ENCODE results near the gene DENND5A.
"Not testable (repeated sequence)": the region's sequence is repeated elsewhere in the genome, so short reads cannot be mapped to it uniquely, and the experiment has no call there.

Gene DENND5A

DNA sequence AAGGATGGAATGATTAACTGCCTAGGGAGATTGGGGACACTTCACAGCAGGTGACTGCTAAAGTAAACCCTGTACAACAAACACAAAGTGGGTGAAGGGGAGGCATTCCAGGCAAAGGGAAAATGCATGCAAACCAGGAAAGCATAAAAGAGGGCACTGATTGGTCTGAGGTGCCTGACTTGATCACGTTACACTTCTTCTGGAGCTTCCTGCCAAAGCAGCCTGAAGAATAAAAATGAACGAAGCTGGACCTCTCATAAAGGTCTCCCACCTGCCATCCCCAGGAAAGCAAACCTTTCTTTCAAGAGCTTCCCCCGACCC, 127.1 kb downstream of the DENND5A start:
- DNase-seq (ENCODE audit: low spot score): no peak

DNA sequence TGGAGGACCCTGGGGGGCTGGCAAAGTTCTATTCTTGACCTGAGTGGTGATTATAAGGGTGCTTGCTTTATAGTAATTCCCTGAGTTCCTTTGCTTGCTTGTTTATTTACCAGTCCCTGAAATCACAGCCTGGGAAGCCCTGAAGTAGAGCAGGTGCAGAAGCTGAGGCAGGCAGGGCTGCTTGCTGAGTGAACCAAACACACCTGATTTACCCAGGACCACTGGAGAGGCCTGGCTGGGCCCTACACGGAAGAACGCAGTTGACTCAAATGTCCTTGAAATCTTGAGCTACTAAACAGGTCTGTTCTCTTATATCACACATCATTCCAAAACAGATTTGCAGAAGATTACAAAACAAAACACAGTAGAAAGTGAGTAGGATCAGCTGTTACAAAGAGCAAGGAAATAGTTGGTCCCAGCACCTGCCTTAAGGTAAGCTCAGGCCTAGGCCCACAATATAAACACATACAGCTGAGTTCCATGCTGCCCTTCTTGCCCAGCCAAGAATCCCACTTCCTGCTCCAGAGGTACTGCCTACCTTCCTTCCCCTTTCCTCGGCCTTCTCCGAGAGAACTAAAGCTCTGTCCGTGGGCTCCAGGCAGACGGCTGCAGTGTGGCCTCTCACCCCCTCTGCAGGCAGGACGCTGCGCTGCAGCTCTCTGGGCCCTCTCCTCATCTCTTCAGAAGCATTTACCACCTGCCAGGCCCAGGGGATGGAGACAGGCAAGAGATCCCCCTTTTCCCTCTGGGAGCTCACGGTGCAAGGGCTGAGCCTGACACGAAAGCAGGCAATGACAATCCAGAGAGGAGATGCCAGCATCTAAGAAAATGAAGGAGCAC, 127.6 kb downstream of the DENND5A start:
- DNase-seq (ENCODE audit: low spot score): peak; percentile 77

DNA sequence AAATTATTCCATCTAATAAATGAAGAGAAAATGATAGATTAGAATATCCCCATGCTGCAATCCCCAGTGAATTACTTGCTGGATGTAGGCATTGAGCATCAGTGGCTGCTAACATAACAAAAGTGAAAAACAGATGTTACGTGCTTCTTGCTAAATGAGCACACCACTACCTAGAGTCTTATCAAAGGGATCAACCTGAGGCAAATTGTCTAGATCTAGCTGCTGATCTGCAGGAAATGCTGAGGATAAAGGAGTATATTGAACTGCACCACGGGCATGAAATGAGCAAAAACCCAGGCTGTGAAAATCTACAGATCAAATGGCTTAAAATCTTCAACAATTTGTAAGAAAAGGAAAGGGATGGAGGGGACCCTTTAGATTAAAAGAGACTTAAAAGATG, 128.4 kb downstream of the DENND5A start:
- DNase-seq (ENCODE audit: low spot score): no peak

DNA sequence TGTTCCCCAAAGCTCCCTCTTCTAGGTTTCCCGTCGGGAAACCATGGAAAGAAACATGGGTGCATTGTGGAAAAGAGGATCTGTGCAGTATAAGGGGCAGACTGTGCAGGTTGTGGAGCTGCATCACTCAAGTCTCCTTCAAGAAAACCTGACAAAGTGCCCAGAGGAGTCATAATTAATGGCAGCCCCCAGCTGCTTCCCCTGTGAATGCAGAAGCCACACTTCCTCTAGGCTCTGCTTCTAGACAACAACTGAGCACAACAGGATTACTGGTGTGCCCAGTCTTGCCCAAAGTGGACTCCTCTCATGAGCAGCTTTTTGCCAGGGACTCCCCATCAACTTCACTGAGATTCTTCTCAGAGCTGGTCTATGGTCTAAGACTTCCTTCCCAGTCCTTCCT, 131.2 kb downstream of the DENND5A start:
- DNase-seq (ENCODE audit: low spot score): no peak

DNA sequence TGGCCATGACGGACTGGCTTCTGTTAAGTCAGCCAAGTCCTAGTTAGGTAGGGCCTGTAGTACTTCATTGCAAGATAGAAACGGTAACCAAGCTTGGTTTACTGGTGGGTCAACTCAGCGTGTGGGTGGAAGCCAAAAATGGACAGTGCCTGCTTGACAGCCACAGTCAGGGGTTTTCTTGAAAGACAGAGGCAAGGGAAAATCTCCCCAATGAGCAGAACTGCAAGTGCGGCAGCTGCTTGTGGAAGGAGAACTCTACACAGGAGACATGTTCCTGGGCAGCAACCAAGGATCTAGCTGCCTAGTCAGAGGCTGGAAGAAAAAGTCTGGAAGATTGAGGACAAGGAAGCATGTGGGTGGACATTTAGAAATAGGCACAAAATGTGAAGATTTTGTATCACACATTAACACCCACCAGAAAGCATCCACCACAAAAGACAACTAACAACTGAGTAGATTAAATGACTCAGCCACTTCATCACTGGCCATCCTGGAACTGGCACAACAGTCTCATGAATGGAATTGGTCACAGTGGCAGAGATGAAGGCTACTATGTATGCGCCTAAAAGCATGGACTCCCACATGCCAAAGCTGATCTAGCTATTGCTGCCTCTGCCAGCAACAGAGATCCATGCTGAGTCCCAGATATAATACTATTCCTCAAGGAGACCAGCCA, 132.8 kb downstream of the DENND5A start:
- DNase-seq (ENCODE audit: low spot score): no peak

DNA sequence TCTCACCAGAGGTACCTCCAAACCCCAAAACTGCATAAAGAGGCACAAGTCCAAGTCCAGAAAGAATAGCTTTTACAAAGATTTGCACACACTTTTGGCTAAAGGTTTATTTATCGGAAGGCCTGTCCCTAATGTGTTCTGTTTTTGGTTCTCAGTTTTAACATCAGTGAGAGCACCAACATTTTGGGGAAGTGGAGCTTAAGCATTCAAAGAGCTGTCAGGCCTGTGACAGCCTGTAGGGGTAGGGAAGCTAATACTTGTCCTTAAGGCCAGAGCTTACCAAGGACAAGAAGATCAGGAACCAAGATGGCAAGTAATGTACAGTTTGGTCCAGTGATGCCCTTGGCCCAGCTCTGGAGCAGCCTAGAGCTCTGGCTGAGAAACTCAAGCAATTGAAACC, 134.9 kb downstream of the DENND5A start:
- no peak for DNase-seq (ENCODE audit: low spot score)

DNA sequence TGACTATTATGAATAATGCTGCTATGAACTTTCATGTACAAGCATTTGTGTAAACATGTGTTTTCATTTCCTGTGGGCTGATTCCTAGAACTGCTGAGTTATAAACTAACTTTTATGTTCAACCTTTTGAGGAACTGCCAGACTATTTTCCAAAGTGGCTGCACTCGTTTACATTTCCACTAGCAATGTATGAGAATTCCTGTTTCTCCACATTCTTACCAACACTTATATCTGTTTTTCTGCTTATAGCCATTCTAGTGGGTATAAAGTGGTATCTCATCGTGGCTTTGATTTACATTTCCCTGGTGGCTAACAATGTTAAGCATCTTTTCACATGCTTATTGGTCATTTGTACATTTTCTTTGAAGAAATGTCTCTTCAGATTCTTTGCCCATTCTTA, 138.5 kb downstream of the DENND5A start:
- DNase-seq (ENCODE audit: low spot score): no peak

DNA sequence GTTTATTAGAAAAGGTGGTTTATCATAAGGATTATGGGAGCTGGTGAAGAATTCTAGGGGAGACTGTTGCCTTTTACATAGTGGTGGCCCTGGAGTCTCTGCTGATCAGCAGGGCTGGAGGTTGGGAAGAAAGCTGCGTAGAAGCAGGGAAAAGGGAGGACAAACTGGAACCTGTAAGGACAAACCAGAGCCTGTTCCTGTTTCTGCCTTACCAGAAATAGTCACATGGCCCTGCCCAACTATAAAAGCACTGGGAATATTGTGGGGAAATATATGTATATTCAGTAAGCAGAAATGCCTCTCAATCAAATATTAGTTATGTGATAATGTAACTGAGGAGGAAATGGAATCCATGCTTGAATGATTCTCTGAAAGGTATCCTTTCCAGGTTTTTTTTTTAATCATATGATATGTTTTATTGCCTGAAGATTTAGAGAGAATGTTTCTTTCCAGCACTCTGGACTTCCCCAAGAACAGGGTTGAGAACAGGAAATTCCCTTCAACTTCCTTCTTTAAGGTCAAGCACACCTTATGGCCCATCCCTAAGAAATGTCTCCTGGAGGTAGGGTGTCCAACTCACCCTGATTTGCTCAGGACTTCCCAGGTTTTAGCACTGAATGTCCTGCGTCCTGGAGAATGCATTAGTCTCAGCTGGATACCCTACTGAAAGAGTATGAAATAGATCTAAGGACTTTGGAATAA, 139.8 kb downstream of the DENND5A start:
- no peak for DNase-seq (ENCODE audit: low spot score)

DNA sequence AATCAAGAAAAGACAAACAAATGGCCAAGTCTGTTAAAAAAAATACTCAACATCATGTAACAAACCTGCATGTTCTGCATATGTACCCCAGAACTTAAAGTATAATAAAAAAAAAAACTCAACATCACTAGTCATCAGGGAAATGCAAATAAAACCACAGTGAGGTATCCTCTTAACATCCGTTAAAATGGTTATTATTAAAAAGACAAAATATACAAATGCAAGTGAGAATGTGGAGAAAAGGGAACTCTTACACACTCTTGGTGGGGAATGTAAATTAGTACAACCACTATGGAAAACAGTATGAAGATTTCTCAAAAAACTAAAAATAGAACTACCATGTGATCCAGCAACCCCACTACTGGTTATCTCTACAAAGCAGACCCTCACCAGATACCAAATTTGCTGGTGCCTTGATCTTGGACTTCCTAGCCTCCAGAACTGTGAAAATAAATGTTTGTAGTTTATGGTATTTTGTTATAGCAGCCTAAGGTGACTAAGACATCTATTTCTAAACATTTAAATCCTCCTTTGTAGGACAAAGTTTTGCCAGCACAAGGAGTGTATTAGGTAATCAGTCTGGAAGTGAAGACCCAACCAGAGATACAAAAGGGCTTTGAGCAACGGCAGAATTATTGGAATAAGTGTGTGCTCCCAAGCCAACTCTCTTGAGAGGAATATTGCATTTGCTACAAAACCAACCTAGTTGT, 141.4 kb downstream of the DENND5A start:
- DNase-seq (ENCODE audit: low spot score): no peak

DNA sequence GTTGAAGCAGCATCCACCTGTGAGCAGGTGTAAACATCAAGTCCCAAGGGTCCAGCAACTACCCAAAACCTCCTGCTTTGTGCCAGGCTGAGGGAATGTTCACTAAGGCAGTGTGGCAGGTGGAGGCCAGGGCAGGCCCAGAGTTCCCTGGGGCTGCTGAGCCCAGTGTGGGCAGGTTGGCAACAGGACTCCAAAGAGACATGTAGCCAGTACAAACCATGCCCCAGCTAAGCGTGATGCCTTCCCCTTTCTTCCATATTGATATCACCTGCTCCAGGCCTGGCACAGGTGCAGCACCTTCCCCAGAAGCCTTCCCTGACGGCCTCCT, 143.7 kb downstream of the DENND5A start:
- DNase-seq (ENCODE audit: low spot score): no peak

DNA sequence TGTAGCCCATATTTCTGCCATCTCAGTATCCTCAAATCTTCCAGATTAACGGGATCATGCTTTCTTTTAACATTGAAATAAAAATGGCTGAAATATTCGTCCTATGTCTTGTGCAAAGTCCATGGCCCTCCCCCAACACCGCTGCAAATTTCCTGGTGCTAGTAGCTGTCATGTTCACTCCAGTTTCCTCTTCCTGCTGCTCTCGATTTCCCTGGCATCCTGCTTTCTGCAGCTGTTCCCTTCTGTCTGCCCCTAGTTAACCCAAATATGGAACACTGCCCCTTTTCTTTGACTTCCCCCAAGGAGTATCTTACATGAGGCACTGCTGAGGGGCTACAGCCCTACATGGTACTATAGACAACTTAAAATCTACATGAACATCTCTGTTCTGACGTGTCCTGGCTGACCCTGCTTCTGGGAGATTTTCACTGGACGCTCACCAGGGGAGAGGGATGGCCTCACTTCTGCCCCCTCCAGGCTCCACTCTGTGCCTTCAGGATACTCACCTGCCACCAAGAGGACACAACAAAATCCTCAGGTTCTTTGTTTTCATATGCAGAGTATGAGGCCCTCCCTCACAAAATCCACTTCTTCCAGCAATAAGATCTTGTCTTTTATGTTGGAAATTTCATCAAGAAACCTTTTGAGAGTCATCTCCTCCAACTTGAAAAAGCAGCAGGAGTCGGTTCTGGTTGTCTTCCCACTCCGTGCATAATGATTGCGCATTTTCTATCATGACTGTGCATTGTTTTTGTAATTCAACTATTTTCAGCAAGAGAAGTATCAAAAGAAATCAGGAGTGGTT, 144.3 kb downstream of the DENND5A start:
- DNase-seq (ENCODE audit: low spot score): peak; percentile 34

DNA sequence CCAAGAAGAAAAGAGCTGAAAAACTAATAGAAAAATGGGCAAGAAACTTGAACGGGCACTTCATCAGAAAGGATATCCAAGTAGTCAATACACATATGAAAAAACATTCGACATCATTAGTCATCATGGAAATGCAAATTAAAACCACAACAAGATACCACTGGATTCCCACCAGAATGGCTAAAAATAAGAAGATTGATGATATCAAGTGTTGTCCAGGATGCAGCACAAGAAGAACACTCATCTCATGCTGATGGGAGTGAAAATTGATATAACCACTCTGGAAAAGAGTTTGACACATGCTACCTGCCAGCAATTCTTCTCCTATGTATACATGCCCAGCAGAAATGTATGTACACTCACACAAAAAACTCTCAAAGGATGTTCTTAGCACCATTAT, 146.9 kb downstream of the DENND5A start:
- DNase-seq (ENCODE audit: low spot score): no peak

DNA sequence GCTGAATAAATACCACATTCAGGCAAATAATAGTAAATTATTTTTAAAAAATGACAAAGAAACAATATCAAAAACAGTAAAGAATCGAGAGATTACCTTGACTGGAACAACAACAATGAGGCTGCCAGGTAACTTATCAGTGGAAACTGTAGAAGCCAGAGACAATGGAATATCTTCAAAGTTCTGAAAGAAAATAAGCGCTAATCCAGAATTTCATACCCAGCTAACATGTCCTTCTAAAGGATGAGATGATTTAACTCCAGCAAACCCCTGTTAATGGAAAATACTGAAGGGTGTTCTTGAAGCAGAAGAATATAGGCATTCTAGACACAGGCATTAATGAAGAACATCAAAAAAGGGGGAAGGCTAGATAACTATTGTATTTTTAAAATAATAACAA, 153.1 kb downstream of the DENND5A start:
- DNase-seq (ENCODE audit: low spot score): no peak

DNA sequence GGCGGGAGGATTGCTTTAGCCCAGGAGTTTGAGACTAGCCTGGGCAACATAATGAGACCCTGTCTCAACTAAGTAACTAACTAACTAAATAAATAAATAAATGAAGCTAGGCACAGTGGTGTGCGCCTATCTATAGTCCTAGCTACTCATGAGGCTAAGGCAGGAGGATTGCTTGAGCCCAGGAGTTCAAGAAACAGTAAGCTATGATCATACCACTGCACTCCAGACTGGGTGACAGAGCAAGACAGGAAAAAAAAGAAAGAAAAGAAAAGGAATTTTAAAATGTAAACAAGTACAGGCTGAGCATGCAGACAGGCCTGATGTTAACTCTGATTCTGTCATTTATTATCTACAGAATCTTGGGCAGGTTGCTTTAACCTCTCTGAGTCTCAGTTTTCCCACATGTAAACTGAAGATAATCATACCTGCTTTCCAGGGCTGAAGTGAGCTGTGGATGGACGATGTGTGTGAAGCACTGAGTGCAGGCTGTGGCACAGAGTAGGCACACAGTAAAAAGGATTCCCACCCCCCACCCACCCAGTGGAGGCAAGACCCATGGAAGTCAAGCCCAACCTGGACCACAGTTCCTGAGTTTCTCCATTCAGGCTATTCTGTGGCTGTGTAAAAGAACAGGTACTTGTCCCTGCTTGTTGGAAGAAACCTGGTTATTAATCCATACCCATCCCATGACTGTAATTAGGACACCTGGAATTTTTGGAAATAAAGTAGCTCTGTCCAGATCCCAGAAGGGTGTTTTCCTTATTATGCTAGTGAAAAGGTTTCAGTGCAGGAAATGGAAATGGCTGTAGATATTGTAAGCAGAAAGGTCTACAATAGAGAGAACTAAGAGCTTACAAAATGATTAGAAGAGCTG, 155.1 kb downstream of the DENND5A start:
- DNase-seq (ENCODE audit: low spot score): no peak

DNA sequence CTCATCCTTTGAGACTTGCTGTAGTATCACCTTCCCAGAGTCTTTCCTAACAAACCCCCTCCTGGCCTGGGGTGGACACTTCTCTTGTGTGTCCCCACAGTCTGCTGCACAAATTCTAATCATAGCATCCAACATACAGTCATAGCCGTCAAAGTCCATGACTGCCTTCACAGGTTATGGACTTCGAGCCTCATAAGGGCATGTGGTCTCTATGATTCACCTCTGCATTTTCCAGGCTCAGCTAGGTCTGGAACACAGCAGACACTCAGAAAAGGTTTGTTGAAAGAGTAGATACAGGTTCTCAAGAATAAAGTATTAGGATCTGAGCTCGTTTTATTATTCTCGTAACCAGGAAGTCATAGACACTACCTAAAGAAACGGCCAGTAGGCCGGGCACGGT, 160.6 kb downstream of the DENND5A start:
- no peak for DNase-seq (ENCODE audit: low spot score)

DNA sequence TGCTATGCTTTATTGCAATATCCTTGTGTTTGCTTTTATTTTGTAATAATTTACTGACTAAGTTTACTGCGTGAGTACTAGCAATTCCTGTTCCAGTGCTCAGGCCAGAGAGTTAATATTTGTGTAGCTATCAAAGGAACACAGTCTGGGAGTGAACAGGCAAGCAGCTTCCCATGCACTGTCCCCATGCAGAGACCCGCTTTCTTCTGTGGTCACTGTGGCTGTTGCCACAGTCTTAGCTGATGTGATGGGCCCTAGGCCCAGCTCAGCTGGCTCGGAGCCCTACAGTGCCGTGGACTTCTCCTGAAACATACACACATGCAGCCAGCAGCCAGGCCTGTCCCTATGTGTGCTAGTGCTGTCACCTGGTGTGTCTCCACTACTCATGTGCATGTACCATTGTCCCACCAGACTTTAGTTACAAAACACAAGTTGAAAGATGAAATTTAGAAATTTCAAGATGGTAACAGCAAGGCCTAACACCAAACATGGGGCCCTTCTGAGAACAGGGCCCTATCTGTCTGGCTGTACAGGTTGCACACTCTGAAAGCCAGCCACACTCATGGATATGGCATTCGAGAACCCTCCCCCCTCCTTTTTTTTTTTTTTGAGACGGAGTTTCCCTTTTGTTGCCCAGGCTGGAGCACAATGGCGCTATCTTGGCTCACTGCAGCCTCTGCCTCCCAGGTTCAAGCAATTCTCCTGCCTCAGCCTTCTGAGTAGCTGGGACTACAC, 161.4 kb downstream of the DENND5A start:
- DNase-seq (ENCODE audit: low spot score): no peak

DNA sequence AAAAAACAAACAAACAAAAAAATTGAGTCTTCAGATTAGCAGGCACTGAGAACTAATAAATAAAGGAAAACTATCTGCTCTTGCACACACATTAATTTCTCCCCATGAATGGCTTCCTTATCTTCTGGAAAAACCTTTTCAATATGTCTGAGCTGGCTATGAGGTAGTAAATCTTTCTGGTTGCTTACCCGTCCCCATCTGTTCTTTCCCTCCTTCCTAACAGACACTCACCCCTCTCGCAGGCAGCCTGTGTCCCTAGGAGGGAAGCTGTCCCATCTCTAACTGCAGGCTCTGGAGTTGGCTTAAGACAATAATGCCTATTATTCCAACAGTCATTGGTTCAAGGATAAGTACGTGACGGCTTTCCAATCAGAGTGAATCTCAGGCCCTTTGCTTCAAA, 165.5 kb downstream of the DENND5A start:
- DNase-seq (ENCODE audit: low spot score): no peak

DNA sequence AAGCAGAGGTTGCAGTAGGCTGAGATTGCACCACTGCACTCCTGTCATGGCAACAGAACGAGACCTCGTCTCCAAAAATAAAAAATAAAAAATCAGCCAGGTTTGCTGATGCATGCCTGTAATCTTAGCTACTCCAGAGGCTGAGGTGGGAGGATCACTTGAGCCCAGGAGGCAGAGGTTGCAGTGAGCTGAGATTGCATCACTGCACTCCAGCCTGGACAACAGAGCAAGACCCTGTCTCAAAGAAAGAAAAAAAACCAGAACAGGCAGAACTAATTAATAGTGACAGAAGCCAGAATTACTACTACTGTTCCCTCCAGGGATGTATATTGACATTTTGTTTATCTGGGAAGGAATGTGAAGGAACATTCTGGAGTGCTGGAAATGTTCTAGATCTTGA, 166.7 kb downstream of the DENND5A start:
- not testable (repeated sequence) for DNase-seq (ENCODE audit: low spot score)

DNA sequence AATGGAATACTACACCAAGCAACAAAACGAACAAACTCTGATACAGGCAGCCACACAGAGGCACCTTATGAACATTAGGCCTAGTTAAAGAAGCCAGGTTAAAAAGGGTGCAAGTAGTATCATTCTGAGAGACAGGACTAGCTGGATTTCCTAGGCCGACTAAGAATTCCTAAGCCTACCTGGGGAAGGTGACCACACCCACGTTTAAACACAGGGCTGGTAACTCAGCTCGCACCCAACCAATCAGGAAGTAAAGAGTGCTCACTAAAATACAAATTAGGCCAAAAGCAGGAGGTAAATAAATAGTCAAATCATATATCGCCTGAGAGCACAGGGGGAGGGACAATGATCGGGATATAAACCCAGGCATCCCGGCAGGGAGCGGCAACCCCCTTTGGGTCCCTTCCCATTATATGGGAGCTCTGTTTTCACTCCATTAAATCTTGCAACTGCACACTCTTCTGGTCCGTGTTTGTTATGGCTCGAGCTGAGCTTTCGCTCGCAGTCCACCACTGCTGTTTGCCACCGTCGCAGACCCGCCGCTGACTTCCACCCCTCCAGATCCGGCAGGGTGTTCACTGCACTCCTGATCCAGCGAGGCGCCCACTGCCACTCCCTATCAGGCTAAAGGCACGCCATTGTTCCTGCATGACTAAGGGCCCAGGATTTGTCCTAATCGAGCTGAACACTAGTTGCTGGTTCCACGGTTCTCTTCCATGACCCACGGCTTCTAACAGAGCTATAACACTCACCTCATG, 167.8 kb downstream of the DENND5A start:
- DNase-seq (ENCODE audit: low spot score): not testable (repeated sequence)

Data from HuH-7 (cell line).